GM21723 (cell line): Measurements from ENCODE around the gene PTBP1.
A peak's percentile ranks its signal among the peaks of the same experiment; 100 is the strongest.

ENCODE experiments used
- ATAC-seq: cut with Tn5 transposase; IDR thresholded peaks from one replicate; pipeline ENCODE4 v1.9.1; 2021; ENCODE audit warnings: mild to moderate bottlenecking, moderate library complexity; ENCODE audit not compliant: unreplicated experiment

Gene PTBP1

GRCh38 chr19:796692-797527 is at the start of gene PTBP1:
TSS of gene PTBP1 (plus strand) at chr19:797452. CDS start at chr19:797498, 46 bp downstream.
- ATAC-seq, result peak; percentile 76

DNA sequence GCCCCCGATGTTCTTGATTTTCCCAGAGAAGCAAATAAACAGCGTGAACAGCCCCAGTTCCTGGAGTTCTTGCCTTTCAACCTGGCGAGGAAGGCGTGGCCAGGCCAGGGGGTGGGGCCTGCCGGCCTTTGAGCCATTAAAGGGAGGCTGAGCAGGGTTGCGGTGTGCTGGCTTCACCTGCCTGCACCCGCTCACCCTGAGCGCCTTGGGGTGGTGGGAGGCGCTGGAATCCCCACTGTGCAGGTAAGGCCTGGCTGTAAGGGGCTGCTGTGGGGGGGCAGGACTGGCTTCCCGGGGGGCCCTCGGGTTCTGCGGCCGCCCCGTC is 49.0 kb upstream of the PTBP1 start:
- no peak for ATAC-seq

DNA sequence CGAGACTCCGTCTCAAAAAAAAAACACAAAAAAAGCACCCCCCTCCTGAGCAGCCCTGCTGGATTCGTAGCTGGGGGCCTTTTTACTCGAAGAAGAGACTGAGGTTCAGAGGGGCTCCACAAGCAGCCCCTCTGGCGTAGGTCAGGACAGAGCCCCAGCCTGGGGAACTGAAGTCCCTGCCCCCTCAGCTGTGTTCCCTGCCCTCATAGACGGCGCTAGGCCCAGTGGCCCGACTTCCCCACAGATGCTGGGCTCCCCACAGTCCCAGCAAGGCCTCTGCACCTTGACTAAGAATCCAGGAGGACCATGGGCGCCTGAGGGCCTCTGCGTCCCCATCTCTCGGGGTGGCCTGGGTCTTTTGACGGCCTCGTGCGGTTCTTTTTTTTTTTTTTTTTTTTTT is 47.4 kb upstream of the PTBP1 start:
- ATAC-seq, result no peak

DNA sequence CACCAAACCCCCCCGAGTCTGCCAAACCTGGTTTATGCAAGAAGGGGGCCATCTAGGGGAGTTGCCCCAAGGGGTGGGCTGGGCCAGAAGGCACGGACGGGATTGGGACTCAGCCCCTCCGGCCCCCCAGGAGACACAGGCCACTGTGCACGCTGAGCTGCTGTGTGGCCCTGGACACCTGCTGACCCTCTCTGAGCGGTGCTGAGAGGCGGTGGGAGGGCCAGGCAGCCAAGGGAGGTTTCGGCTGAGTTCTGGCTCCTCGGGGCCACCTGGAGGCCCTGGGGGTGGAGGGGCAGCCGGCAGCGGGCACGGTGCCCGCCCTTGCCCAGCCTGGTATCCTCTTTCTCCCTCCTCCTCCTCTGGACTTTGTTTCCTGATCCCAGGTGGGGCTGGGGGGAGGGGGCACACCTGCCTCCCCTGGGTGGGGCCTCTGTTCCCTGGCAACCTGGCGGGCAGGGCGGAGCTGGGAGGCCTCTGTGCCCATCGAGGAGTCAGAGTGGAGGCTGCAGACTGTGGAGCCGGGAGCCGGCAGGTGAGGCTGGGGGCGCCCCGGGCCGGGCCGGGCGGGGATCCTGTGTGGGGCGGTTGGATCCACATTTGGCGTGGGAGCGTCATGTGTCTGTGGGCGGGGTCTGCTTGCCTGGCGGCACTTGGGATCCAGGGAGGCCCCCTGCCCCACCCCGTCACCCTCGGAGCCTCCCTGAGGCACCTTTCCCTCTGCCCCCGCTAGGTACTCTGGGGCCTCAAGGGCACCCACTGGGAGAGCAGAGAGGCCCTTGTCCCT is 46.4 kb upstream of the PTBP1 start, which contains the start of gene MISP:
MISP (plus strand) TSS at position 473 of the 784 bp plus-strand sequence. CDS start 5,835 bp downstream, outside the sequence.
- ATAC-seq, result no peak

DNA sequence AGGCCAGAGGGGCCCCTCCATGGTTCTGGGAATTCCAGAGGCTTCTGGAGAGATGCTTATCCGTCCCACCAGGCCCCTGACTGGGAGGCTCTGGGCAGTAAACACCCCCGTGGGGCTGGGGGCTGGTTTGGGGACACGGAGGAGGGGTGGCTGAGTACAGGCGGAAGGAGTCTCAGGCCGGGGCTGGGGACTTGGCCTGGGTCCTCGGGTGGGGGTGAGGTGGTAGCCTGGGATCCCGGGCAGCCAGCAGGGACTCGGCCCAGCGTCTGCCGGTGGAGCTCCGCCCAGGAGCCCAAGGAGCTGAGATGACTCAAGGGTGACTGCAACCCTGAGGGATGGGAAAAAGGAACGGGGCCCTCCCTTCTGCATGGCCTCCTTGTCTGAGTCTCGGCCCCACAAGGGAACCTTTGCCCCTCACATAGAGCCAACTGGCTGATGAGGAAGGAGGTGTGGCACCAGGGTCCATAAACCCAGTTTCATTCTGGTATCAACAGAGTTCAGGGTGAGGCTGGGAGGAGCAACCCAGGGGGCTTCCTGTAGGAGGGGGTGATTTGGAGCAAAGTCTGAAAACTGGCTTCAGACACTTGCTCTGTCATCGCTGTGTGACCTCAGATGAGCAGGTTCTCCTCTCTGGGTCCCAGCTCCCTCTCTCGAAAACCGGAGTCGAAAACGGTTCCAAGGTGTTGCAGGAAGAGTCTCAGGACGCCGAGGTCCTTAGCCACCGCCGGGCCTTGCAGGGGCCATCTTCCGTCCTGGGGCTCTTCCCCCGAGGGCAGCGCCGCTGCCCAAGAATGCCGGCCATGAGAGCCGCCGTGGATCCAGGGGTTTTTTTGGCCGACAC is 45.5 kb upstream of the PTBP1 start:
- ATAC-seq, result no peak

GRCh38 chr19:752652-753517 is 44.4 kb upstream of the PTBP1 start:
- ATAC-seq, result no peak

DNA sequence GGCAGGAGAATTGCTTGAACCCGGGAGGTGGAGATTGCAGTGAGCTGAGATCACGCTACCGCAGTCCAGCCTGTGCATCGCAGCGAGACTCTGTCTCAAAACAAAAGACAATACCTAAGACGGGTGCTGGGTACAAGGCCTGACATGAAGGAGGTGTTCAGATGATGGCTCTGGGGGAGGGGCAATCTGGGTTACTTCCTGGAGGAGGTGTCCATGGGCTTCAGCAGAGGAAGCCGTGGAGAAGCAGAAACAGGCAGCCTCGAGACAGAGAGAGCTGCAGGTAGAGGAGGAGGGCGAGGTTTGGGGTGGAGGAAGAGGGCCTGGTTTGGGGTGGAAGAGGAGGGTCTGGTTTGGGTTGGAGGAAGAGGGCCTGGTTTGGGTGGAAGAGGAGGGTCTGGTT is 42.7 kb upstream of the PTBP1 start:
- no peak for ATAC-seq

- ATAC-seq, result no peak
Observed at GRCh38 chr19:755063-755462, 42.2 kb upstream of the PTBP1 start.

- ATAC-seq, result no peak
Observed at GRCh38 chr19:756236-756635, 41.0 kb upstream of the PTBP1 start.

GRCh38 chr19:756821-757688 is 40.2 kb upstream of the PTBP1 start:
- no peak for ATAC-seq

DNA sequence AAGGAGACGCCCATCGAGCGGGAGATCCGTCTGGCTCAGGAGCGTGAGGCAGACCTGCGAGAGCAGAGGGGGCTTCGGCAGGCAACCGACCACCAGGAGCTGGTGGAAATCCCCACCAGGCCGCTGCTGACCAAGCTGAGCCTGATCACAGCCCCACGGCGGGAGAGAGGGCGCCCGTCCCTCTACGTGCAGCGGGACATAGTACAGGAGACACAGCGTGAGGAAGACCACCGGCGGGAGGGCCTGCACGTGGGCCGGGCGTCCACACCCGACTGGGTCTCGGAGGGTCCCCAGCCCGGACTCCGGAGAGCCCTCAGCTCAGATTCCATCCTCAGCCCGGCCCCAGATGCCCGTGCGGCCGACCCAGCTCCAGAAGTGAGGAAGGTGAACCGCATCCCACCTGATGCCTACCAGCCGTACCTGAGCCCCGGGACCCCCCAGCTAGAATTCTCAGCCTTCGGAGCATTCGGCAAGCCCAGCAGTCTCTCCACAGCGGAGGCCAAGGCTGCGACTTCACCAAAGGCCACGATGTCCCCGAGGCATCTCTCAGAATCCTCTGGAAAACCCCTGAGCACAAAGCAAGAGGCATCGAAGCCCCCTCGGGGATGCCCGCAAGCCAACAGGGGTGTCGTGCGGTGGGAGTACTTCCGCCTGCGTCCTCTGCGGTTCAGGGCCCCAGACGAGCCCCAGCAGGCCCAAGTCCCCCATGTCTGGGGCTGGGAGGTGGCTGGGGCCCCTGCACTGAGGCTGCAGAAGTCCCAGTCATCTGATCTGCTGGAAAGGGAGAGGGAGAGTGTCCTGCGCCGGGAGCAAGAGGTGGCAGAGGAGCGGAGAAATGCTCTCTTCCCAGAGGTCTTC is 39.2 kb upstream of the PTBP1 start:
- no peak for ATAC-seq

DNA sequence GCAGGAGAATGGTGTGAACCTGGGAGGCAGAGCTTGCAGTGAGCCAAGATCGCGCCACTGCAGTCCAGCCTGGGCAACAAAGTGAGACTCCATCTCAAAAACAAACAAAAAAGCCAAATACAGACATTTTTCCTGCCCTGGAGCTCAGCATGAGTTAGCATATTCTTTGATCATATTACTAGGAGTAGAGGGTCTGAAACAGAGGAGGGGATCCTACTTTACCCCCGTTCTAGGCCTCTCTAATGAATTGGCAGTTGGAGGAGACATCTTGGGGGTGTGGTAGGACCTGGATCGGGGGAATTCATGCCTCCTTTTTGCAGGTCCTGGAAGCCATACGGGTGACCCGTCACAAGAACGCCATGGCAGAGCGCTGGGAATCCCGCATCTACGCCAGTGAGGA is 34.1 kb upstream of the PTBP1 start:
- ATAC-seq, result no peak

DNA sequence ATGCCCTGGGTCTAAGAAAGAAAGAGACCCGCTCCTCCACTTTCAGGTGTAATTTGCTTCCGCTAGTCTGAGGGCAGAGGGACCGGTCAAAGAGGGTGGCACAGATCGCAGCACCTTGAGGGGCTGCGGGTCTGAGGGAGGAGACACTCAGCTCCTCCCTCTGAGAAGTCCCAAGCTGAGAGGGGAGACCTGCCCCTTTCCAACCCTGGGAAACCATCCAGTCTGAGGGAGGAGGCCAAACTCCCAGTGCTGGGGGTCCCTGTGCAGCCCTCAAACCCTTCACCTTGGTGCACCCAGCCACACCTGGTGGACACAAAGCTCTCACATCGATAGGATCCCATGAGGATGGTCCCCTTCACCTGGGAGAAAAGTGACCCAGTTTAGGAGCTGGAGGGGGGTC is 33.4 kb upstream of the PTBP1 start:
- ATAC-seq, result no peak

GRCh38 chr19:764301-764700 is 33.0 kb upstream of the PTBP1 start:
- ATAC-seq, result no peak

DNA sequence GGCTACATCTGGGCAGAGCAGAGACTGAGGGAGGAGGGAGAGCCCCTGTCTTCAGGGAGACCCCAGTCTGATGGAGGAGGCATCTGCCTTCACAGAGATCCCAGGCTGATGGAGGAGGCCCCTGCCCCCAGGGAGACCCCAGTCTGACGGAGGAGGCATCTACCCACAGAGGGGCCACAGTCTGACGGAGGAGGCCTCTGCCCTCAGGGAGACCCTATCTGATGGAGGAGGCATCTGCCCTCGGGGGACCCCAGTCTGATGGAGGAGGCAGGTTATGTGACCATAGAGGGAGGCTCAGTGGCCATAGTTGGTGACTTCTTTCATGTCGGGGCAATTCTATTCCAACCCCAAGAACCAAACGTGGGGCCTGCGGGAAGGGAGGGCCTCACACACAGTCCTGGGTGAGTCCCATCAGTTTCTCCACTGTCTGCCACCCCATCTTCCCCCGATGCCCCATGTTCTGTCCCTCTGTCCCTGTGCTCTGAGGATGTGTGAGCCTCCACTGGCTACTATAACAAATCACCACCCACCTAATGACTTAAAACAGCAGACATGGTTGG is 32.0 kb upstream of the PTBP1 start:
- ATAC-seq, result no peak

DNA sequence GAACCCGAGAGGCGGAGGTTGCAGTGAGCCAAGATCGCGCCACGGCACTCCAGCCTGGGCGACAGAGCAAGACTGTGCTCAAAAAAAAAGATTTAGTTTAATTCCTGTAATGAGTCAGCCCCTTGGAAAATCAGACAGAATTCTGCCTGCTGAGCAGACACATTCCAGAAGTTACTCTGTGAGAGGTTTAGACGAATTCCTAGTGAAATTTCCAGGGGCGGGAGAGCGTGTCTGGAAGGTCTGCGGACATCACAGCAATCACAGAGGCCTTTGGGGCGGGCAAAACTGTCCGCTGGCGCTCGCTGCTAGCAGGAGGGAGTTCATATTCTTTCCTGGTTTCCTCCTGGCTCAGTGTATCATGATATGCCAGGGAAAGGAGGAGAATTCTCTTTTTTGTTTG is 28.8 kb upstream of the PTBP1 start:
- ATAC-seq, result no peak

- ATAC-seq, result no peak
Observed at GRCh38 chr19:769616-770015, 27.6 kb upstream of the PTBP1 start.

DNA sequence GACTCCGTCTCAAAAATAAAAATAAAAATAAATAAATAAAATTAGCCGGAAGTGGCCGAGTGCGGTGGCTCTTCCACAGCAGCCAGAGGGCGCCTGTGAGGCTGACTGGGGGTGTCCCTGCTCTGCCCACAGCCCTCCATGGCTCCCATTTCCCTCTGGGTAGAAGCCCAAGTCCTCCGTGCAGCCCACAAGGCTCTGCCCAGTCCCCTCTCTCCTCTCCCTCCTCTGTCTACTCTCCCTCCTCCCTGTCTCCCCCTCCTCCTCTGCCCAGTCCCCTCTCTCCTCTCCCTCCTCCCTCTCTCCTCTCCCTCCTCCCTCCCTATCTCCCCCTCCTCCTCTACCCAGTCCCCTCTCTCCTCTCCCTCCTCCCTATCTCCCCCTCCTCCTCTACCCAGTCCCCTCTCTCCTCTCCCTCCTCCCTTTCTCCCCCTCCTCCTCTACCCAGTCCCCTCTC is 25.9 kb upstream of the PTBP1 start:
- ATAC-seq, result no peak
